CD4-positive, alpha-beta T cell treated with Interleukin-6 at 100 ng/mL for 8 hours (primary cell): Measurements from ENCODE around the gene GPR180.
A peak's percentile ranks its signal among the peaks of the same experiment; 100 is the strongest.
"Not testable (repeated sequence)": the region's sequence is repeated elsewhere in the genome, so short reads cannot be mapped to it uniquely, and the experiment has no call there.

ENCODE experiments used
- DNase-seq: peaks from one replicate; pipeline ENCODE4 v3.0.0-alpha.2; 2020; ENCODE audit warnings: mixed read lengths, low spot score

The GPR180 gene

GRCh38 chr13:94596575-94596971 is 5.1 kb upstream of the GPR180 start:
- no peak for DNase-seq

GRCh38 chr13:94598281-94598680 is 3.4 kb upstream of the GPR180 start:
- no peak for DNase-seq

- no peak for DNase-seq
Observed at GRCh38 chr13:94599877-94600276, 1.8 kb upstream of the GPR180 start.

DNA sequence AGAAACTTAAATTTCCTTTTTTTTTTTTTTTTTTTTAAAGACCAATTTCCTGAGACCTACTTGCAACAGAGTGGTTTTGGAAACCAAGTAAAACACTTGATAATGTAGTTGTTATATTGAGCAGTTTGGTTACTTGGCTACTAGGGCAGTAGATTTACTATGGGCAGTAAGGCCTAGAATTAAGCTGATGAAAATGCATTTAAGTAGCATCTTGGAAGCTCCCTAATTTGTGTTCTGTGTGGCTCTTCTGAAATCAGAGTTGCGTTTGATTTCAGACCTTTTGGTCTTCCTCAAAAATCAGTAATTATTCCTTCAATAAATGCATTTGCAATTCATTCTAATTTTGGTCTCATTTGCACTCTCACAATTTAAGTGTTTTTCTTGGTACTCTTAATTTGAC is 810 bp downstream of the GPR180 start:
- DNase-seq, result no peak

DNA sequence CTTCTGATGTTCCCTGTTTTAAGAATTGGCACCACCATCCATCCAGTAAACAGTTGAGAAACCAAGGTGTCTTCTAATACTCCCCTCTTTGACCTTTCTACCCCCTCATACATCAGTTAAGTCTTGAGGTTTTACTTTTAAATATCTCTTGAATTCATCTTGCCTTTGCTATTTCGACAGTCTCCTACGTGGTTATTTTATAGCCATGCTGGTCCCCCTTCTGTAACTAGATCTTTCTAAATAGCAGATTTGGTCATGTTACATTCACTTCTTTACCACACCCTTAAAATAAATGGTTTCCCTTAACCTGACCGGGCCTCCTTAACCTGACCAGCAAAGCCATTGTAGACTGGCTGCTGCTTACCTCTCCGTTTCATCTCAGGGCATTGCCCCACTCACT is 5.4 kb downstream of the GPR180 start:
- DNase-seq, result no peak

- DNase-seq, result no peak
Observed at GRCh38 chr13:94607939-94608338, 6.3 kb downstream of the GPR180 start.

GRCh38 chr13:94608586-94608985 is 6.9 kb downstream of the GPR180 start:
- no peak for DNase-seq

GRCh38 chr13:94609196-94609595 is 7.5 kb downstream of the GPR180 start:
- no peak for DNase-seq

DNA sequence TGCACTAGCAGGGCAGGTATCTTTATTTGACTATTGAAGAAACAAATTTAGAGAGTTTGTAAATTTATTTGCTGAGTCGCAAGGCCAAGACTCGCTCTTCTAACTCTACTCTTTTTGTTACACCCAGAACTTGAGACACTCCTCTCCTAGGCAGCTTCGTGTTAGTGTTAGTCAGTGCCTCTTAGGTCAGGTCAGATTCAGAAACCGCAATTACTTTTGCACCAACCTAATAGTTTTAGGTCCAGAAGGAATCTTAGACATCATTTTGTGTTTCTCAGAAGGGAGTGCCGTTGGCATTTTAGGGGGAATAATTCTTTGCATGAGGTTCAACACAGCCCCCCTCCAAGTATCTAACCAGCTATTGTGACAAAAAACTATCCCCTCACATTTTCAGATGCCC is 8.8 kb downstream of the GPR180 start:
- DNase-seq, result no peak

GRCh38 chr13:94612050-94612449 is 10.4 kb downstream of the GPR180 start:
- DNase-seq, result no peak

- DNase-seq, result no peak
Observed at GRCh38 chr13:94613051-94613450, 11.4 kb downstream of the GPR180 start.

GRCh38 chr13:94617389-94618000 is 15.8 kb downstream of the GPR180 start:
- peak; percentile 36 for DNase-seq

- no peak for DNase-seq
Observed at GRCh38 chr13:94620286-94620896, 18.7 kb downstream of the GPR180 start.

DNA sequence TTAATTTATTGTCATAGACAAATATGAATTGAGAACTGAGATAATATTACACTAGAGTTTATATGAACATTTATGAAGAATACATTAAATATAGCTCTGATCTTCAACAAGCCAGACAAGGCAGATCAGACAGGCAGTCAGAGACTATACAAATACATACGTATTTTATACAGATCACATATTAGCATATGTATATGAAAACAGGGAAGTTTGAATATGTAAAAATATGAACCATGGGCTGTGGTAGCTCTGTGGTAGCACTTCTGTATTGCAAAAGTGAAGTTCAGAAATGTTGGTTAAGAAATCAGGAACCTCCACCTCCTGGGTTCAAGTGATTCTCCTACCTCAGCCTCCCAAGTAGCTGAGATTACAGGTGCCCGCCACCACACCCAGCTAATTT is 20.7 kb downstream of the GPR180 start:
- DNase-seq, result no peak

GRCh38 chr13:94623316-94623715 is 21.7 kb downstream of the GPR180 start:
- no peak for DNase-seq

GRCh38 chr13:94630858-94631257 is 29.2 kb downstream of the GPR180 start:
- DNase-seq, result no peak

GRCh38 chr13:94632226-94632980 is 30.7 kb downstream of the GPR180 start:
- no peak for DNase-seq

DNA sequence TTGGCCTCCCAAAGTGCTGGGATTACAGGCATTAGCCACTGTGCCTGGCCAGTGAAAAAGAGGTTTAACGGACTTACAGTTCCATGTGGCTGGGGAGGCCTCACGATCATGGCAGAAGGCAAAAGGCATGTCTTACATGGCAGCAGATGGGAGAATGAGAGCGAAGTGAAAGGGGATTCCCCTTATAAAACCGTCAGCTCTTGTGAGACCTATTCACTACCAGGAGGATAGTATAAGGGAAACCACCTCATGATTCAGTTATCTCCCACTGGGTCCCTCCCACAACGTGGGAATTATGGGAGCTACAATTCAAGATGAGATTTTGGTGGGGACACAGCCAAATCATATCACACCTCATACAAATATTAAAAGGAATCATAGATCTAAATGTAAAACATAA is 34.4 kb downstream of the GPR180 start:
- DNase-seq, result not testable (repeated sequence)

DNA sequence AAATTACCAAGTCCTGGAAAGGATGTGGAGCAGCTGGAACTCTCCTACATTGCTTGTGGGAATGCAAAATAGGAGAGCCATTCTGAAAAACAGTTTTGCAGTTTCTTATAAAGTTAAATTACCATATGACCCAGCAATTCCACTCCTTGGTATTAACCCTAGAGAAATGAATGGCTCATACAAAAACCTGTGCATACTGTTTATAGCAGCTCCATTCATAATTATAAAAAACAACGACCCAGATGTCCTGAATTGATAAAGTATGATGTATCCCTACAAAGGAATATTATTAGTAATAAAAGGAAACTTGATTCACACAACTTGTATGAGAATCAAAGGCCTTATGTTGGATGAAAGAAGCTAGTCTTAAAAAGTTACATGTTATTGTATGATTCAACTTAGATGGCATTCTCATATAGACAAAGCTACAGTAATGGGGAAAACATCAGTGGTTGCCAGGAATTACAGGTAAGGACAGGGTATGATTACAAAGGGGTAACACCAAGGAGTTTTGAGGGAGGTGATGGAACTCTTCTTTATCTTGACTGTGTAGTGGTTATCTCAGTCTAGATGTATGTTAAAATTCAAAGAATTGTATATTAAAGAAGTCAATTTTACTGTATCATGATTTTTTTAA is 35.4 kb downstream of the GPR180 start:
- no peak for DNase-seq

DNA sequence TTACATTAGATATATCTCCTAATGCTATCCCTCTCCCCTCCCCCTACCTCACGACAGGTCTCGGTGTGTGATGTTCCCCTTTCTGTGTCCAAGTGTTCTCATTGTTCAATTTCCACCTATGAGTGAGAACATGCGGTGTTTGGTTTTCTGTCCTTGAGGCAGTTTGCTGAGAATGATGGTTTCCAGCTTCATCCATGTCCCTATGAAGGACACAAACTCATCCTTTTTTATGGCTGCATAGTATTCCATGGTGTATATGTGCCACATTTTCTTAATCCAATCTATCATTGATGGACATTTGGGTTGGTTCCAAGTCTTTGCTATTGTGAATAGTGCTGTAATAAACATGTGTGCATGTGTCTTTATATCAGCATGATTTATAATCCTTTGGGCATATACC is 36.0 kb downstream of the GPR180 start:
- not testable (repeated sequence) for DNase-seq

DNA sequence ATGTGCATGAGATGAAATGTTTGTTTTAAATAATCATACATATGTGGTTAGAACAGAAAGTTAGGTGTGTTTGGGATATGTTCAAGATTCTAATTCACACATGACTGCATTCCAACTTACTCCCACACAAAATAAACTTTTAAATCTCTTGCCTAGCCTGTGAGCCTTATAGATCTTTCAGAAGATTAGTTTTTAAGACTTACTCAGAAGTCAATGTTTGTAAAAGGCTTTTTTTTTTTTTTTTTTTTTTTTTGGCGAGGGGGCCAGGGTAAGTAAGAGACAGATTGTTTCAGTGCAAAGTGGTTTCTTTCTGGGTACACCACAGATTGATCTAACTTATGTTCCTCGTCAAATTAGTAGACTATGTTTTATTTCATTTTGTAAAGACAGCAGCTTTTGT is 39.1 kb downstream of the GPR180 start:
- no peak for DNase-seq

- DNase-seq, result no peak
Observed at GRCh38 chr13:94641409-94641941, 39.8 kb downstream of the GPR180 start.

DNA sequence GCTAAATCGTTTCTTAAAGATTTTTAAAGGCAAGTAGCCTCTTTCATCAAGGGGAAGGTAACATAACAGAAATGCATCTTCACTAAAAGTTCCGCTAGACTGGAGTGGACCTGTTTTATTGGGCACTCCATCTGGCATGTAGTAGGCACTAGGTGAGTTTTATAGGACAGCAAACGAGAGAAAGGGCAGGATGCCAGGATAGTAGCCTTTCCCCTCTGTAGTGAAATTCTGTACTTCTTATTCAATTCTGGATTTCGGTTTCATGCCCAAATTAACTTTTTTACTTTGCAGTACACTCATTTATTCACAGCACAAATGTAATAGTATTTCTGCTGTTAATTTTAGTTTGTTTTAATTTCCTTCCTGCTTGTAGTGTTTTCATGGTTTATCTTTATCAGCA is 45.2 kb downstream of the GPR180 start:
- no peak for DNase-seq
